Testis (tissue), 2 donors: ENCODE data around the gene CD276.

Experiments used
- POLR2A ChIP-seq: fragments of 450-650 bp; IDR thresholded peaks from one replicate; pipeline ENCODE4 v1.6.1; 2017; ENCODE audit warnings: antibody characterized with exemption, mild to moderate bottlenecking, moderate library complexity
- TF ChIP-seq, protein P1 (sequence below), 3 experiments: fragments of 450-650 bp in 2 of 3; fragments of 200-600 bp in 1 of 3; sonication (generic) in 1 of 3; IDR thresholded peaks; one replicate each; pipeline ENCODE4 v1.5.1; 2016 to 2019; ENCODE audit warnings: antibody characterized with exemption in 3 of 3, mild to moderate bottlenecking in 2 of 3, moderate library complexity in 1 of 3

DNA sequence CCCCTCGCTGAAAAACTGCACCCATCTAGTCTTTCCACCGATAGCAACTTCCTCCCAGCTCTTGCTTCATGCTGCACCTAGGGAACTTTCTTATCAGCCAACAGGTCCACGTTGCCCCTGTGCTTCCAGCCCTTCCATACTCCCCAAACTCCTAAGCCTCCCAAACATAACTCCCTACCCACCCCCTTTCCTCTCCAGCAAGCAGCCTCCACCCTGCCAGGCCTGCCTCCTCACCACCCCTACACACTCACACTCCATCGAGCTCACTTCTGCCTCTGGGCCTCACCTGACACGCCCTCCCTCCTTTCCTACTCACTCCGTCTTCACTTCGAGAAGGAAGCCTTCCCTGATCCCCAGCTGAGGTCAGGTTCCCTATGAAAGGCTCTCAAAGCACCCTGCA lies 60.9 kb downstream of the CD276 start:
- TF ChIP-seq POLR2A, result no peak
- TF ChIP-seq, protein P1, sequence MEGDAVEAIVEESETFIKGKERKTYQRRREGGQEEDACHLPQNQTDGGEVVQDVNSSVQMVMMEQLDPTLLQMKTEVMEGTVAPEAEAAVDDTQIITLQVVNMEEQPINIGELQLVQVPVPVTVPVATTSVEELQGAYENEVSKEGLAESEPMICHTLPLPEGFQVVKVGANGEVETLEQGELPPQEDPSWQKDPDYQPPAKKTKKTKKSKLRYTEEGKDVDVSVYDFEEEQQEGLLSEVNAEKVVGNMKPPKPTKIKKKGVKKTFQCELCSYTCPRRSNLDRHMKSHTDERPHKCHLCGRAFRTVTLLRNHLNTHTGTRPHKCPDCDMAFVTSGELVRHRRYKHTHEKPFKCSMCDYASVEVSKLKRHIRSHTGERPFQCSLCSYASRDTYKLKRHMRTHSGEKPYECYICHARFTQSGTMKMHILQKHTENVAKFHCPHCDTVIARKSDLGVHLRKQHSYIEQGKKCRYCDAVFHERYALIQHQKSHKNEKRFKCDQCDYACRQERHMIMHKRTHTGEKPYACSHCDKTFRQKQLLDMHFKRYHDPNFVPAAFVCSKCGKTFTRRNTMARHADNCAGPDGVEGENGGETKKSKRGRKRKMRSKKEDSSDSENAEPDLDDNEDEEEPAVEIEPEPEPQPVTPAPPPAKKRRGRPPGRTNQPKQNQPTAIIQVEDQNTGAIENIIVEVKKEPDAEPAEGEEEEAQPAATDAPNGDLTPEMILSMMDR (IDR thresholded peaks at IDR 0.05), result no peak
